NCI-H2171 (cell line): ENCODE data around the gene MAPK13.
"Not testable (repeated sequence)": the region's sequence is repeated elsewhere in the genome, so short reads cannot be mapped to it uniquely, and the experiment has no call there.

Experiments used
- DNase-seq: peaks from one replicate; lab custom pipeline; 2025; lab: John Stamatoyannopoulos, UW

Gene MAPK13

DNA sequence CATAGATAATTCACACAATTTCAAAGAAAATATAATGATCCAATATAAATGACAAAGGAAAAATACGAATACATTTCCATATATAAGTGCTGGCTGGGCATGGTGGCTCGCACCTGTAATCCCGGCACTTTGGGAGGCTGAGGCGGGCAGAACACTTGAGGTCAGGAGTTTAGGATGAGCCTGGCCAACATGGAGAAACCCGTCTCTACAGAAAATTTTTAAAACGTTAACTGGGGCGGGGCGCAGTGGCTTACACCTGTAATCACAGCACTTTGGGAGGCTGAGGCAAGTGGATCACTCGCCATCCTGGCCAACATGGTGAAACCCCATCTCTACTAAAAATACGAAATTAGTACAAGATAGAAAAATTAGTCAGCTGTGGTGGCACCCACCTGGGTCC, 14.9 kb upstream of the MAPK13 start:
- DNase-seq: no peak

DNA sequence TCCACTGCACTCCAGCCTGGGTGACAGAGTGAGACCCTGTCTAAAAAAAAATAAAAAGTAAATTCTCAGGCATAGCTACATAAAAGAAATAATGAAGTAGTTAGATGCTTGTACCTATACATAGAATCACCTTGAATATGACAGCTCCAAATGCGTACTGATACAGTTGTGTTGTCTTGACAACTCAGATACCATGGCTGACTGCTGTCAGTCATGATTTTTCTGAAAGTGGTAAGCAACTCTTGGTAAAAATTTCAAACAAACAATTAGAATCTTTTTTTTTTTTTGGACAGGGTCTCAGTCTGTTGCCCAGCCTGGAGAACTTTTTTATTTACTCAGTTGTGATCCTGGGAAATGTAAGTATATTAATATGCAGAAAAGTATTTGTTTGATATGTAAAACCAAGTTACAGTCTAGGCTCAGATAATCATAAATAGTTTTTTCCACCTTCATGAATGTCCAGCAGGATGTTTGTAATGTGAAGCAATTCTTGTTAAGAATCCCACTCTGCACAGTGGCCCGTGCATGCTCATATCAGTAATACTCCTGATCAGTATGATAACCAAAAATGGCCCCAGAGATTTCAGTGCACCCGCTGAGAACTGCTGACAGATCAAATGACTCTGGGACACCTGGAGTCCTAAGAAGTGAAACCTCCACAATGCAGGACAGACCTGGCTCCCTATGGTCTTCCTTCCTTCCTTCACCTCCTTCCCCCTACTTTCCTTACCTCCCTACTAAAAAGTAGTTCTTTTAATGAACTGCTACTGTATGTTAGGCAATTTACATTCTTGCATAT, 14.0 kb upstream of the MAPK13 start:
- DNase-seq: no peak

DNA sequence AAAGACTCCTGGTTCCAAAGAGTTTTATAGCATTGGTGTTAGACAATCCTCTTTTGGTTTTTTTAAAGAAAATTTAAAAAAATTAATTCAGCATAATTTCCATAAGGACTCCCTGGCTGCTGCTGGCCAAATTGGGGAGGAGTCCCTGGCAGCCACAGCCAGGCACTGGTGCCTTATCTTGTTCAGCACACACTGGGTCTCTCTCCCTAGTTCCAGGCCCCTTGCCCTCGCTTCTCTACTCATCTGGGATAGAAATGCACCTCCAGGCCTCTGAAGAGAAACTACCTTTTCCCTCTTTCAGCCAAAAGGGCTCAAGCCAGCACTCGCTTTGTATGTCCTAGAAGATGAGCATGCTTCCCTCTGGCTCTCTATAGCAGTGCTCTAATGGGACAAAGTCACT, 13.4 kb upstream of the MAPK13 start:
- no peak for DNase-seq

DNA sequence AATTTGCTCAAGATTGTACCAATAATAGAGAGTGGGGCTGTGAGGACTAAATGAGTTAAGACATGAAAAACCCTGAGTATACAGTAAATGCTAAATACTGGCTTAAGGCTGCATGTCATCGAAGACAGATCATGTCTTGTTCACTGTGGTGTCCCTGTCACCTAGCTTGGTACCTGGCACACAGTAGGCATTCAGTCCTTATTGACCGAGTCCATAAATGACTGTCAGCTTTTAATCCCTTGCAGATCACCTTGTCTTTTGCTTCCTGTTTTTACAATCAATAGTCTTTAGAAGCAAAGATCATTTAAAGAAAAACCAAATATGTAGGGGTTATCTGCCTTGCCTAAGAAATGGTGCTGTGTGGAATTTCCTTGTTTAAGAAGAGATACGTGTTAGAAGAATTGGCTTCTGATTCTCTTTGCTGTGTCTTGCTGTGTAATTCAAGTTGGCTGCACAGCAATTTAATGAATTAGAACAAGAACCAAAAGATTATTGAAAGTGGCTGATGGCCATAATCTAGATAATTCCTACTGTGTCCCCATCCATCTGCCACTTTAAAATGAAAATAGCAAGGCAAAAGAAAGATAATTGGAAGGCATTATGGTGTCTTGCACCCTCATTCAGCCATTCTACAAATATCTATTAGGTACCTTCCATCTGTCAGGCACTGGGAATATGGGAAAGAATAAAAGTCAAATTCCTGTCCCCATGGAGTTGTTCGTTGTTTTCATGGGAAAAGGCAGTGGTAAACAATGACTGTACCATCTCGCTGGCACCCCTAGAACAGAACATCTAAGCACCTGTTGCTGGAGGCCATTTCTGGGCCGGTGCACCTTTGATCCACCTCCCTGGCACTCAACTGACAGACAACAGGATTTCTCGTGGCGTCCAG, 12.4 kb upstream of the MAPK13 start:
- no peak for DNase-seq

DNA sequence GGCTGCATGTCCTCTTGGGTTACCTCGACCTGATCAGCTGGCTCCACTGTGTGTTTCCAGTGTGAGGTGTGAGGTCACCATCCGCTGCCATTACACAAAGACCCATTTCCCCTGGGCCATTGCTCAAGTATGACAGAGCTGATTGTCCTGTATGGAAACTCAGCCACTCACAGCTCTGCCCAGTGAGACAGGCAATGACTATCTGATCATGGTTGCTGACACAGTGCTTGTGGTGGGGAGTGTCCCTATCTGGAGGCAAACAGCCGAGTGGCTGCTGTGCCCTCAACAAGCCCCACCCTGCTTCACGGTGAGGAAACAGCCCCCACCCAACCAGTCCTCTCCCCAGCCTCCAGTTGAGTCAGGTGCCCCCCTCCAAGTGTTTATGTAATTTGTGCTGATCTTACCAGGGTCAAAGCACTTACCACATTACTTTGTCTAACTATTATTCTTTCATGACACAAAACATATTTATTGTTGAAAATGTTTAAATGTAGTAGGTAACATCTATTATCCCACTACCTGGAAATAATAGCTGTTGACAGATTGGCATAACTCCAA, 11.7 kb upstream of the MAPK13 start:
- no peak for DNase-seq

DNA sequence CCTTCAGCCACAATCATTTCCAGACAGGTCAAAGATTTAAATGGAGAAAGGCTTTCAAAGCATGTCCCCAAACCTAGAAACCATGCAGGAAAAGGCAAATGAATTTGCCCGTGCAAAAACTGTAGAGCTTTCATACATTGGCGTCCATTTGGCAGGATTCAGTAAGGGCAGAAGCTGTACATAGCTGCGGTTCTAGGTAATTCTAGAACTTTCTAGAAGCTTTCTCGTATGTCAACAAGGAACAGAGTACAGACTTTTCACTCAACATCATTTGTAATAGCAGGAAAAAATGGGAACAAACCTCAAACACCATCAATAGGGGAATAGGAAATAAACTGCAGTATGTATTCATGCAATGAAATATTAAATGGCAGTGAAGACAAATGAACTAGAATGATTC, 11.1 kb upstream of the MAPK13 start:
- DNase-seq: no peak

DNA sequence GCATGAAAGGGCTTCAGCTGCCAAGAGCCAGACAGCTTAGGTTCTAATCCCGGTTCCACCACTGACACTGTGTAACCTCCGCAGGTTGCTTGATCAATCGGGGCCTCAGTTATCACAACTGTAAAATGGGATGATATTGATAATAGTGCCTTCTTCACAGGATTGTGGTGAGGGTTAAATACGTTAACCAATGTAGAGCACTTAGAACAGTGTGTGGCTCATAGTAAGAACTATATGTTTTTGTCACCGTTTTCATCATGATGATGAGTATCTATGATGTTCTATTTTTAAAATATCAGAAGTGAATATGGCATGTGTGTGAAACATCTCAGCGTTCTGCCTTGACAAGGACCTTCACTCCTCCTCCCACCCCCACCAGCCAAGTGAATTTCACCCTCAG, 10.3 kb upstream of the MAPK13 start:
- DNase-seq: no peak

DNA sequence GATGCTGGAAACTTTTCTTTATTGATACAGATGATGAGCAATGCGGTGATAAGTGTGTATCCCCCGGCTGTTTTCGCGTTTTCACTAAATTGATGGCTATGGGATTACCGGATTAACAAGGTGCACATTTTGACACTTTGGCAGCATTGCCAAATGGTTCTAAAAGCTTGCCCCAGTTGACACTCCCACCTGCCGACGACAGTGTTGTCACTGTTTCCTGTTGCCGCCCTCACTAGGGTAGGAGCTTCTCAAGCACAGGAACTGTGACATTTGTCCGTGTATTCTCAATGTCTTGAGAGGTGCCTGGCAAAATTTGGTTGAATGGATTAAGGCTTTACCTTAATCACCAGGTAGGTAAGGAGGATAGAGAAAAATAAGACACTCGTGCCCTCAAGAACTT, 9.8 kb upstream of the MAPK13 start:
- DNase-seq: no peak

DNA sequence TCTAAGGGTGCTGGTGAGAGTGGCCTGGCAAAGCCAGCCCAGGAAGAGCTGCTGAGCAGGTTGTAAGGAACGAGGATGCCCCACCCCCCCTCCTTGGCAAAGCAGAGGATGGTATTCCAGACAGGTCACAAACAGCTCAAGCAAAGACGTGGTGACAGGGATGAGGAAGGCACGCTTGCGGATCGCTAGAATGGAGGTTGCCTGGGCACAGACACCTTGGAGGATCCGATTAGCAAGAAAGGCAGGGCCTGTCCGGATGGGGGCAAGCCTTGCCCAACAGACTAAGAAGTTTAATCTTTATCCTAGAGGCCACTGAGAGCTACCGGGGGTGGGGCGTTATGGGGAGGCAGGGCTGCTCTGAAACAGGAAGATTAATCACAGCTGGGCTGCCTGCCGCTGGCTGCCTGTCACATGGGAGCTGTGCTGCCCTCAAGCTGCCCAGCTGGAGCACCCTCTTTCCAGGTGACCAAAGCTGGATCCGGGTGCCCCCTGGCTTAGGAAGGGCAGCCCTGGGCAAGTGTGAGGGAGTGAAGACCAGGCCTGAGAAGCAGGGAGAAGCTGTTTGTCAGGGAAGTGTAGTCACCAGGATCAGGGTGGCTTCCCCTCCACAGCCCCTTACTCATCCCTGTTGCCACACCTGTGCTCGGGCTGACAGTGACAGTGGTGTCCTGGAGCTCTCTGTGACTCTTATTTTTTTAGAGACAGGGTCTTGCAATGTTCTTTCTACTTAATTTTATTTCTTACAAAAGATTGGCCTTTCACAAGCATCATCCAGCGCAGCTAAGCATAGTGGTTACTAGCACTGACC, 9.1 kb upstream of the MAPK13 start:
- no peak for DNase-seq

DNA sequence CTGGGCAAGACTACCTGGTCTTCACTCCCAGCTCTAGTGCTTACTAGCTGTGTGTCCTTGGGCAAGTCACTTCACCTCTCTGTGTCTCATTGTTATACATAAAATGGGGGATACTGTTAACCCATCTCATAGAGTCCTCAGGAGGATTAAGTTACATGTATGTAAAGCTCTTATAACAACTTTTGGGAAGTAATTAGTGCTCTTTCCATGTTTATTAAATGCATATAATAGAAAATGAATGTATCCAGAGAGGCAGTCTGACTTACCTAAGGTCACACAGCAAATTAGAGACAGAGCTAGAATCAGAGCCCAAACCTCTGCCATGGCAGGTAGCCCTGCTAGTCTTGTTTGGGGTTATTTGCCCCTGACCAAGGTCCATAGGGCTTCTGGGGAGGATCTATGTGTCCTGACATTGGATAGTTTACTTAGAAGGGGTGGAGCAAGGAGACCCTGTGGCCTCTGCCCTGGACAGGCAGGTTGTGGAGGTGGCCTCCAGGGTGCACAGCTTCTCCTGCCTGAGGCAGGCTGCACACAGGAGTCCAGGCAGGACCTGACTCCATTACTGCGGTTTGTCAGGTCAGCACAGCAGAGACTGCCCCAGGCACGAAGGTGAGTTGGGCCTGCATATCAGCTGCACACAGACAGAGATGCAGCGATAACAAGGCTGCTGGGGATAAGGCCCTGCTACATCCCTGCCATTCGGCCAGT, 8.4 kb upstream of the MAPK13 start:
- no peak for DNase-seq

DNA sequence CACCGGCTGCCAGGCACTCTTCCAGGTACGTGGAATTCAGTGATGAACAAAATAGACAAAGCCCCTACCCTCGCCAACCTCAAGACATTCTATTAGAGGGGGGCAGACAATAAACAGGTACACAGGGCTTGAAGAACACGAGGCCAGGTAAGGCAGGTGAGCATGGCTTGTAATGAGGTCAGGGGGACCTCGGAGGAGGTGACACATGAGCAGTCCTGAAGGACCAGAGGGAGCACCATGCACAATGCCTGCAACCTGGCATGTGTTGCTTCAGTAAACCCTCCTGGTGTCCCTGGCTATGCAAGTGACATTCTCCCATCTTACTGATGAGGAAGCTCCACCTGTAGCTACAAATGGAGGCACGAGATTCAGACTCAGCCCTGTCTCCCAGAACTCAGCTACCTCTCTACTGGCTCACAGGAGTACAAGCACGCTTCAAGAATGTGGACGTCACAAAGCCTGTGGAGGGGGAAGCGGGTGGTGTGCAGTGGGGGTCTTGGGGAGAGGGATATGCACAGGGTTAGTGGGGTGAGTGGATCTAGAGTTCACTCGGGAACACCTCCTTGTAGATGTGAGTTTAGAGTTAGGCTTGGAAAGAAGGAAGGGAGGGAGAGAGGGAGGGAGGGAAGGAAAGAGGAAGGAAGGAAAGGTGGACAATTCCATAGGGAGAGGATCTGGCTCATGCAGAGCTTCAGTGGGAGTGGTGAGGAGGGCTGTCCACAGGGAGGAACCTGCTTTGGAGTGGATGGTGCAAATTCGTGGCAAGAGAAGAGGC, 7.6 kb upstream of the MAPK13 start:
- no peak for DNase-seq

DNA sequence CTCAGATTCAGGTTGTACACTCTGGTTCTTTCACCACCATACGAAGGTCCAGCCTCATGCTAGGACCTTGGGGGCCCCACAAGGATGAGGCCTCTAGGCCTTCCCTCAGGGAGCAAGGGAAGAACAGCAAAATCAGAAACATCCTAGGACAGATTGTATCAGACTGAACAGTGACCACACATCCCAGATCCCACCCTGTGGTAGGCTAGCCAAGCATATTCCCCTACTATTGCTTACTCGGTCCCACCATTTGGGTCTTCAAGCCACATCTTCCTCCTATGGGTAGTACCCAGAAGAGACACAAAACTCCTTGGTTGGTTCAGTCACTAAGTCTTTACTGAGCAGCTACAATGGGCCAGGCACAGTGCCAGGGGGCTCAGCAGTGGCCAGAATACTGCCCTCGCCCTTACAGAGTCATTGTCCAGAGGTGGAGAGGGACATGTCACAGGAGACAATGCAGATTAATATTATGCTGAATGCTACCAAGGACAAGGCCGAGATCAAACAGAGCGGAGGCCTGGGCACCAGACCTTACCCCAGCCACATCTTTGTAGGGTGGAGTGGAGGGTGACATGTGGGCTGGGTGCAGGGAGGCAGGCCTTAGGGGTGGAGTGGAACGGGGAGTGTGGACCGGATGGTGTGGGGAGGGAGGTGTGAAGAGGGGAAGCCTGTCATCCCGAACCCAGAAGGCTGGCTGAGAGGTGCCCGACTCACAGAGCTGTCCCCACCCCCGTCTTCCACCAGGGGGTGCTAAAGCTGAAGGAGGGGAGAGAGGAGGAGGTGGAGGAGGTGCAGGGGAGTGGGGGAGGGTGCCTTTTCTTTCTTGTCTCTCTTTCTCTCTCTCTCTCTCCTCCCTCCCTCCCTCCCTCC, 6.8 kb upstream of the MAPK13 start:
- DNase-seq: peak; percentile 33

DNA sequence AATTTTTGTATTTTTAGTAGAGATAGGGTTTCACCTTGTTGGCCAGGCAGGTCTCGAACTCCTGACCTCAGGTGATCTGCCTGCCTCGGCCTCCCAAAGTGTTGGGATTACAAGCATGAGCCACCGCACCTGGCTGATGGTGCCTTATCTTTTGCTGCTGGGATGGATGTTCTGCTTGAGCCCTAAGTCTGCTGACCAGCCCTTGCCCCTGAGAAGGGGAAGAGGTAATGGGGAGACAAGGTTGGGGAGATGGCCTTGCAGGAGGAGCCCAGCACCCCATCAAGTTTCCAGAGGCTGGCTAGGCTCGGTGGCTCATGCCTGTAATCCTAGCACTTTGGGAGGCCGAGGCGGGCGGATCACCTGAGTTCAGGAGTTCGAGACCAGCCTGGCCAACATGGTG, 6.0 kb upstream of the MAPK13 start:
- not testable (repeated sequence) for DNase-seq

DNA sequence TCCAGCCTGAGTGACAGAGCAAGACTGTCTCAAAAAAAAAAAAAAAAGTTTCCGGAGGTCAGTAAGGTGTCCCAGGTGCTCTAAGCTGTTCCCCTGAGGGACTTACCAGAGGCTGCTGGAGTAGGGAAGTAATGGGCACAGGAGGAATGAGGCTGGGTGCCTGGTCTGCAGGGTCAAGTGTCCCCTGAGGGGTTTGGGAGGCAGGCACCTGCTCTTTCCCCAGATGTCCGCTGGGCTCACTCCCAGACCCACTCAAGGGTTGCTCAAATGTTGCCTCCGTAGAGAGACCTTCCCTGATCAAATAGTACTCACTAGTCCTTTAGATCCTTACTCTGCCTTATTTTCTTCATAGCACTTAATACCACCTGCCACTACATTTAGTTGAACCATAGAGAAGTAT, 5.4 kb upstream of the MAPK13 start:
- DNase-seq: no peak

DNA sequence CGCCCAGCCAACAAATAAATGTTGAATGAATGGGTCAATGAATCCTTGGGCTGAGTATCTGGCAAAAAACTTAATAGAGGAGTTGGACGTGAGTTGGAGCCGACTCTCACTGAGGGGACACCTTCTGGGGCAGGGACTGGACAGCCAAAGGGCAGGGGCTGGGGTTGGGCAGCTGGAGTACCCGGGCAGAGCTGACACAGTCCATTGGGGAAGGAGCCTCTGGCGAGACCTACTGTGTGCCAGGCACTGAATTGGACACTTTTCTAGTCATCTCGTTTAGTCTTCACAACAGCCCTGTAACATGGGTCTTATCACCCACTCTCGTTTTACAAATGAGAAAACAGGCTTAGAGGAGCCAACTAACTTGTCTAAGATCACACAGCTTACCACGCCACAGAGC, 4.7 kb upstream of the MAPK13 start:
- no peak for DNase-seq

DNA sequence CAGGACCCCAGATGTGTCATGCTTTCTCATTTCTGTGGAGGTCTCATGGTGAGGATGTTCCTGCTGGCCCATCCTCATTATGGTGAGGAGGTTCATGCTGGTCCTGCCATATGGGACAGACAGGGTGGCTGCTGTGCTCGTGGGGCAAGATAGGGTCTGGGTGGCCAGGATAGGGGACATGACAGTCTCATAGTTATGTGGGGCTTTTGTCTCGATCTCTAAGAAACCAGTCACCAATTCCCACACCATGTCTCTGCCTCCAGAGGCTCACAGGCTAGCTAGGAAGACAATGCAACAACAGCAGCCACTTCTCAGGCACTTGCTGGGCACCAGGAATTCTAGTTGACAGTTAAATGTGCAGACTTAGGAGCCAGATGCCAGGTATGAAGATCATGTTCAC, 4.2 kb upstream of the MAPK13 start:
- no peak for DNase-seq

DNA sequence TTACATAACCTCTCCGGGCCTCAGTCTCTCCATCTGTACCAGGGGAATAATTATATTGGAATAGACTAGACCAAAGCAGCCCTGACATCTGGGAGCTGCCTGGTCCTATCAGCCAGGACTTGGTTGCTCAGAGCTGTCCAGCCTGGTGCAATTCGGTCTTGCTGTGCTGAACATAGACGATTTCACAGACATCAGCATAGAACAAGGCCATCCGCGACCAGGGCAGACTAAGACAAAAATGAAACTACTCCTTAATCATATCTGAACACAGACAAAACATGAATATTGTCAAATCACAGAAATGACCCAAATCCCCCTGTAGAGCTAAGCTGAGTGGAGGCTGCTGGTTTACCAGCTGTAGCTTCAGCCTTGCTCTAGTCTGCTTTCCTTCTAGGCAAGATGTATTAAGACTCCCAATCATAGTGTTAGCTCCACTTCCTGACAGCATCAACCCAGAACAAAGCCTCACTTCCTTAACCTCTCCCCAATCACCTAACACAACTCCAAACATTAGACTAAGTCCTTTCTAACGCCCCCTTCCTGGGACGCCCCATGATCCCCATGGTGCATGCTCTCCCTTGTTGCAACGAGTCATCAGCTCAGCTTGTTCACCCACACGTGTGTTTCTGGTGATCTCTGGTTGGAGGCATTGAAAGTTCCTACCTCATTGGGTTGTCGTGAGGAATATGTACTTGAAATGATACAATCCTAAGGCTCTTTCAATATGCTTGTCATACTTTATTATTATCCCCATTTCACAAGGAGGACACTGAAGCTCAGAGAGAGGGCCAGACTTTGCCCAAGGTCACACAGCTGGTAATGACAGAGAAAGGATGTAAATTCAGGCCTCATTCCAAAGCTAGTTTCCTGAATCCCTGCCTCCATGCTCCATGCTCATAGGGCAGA, 3.5 kb upstream of the MAPK13 start:
- no peak for DNase-seq

DNA sequence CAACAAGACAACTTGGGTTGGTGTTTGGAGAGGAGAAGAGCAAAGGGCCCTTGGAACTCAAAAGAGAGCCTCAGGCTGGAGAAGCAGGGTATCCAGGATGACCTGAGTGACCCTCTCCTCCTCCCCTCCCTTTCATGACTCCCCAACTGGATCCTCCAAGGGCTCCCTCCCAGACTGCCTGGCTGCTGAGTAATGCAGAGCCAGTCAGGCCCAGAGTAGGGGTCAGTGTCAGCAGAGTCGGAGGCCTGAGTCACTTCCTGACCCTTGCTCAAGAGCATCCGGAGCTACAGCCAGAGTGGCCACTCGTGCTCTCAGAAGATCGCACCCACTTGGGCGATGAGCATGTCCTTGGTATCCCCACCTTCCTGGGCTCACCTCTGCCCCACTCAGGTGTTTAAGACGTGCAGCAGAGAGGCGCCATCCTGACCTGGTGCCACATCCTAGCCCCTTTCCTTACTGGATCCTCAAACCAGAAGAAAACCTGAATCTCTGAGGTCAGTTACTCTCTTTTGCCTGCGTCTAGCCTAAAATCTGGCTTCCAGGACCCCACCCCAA, 2.8 kb upstream of the MAPK13 start:
- DNase-seq: no peak
